ENCODE data around the gene ZSCAN18.
"Not testable (repeated sequence)": the region's sequence is repeated elsewhere in the genome, so short reads cannot be mapped to it uniquely, and the experiment has no call there.

ZSCAN18 gene

GRCh38 chr19:58097781-58098681 is at the start of gene ZSCAN18:
Gene ZSCAN18, minus strand, starts transcription at chr19:58098231. Its CDS starts 7,964 bp downstream, at chr19:58090267.
- DNase-seq: peak; percentile 86 to 89

- DNase-seq: not testable (repeated sequence)
These were observed 49.4 kb upstream of the ZSCAN18 start for GRCh38 chr19:58147475-58147874.

- no peak for DNase-seq
These were observed 47.8 kb upstream of the ZSCAN18 start for GRCh38 chr19:58145849-58146248.

- DNase-seq: no peak
These were observed 36.2 kb upstream of the ZSCAN18 start for GRCh38 chr19:58134244-58134643.

GRCh38 chr19:58129284-58129683 is 31.3 kb upstream of the ZSCAN18 start:
- no peak for DNase-seq

- no peak for DNase-seq
These were observed 30.1 kb upstream of the ZSCAN18 start for GRCh38 chr19:58128041-58128685.

- no peak for DNase-seq
These were observed 25.3 kb upstream of the ZSCAN18 start for GRCh38 chr19:58123354-58123753.

- no peak for DNase-seq
These were observed 21.1 kb upstream of the ZSCAN18 start for GRCh38 chr19:58118979-58119733.

- DNase-seq: peak in 1 of 2 experiments; percentile 70
These were observed 20.0 kb upstream of the ZSCAN18 start for GRCh38 chr19:58117841-58118575.

GRCh38 chr19:58108546-58108817 is 10.5 kb upstream of the ZSCAN18 start:
- DNase-seq: no peak

GRCh38 chr19:58107778-58108545 is 9.9 kb upstream of the ZSCAN18 start:
- no peak for DNase-seq

GRCh38 chr19:58098682-58098998 is 609 bp upstream of the ZSCAN18 start:
- DNase-seq: no peak

GRCh38 chr19:58097349-58097748 is 682 bp downstream of the ZSCAN18 start:
- DNase-seq: no peak

- no peak for DNase-seq
These were observed 1.1 kb downstream of the ZSCAN18 start for GRCh38 chr19:58096884-58097283.

- no peak for DNase-seq
These were observed 2.7 kb downstream of the ZSCAN18 start for GRCh38 chr19:58095328-58095727.

GRCh38 chr19:58093071-58093470 is 5.0 kb downstream of the ZSCAN18 start:
- DNase-seq: no peak

GRCh38 chr19:58091251-58091995 is 6.6 kb downstream of the ZSCAN18 start:
- DNase-seq: no peak

- DNase-seq: no peak
These were observed 8.2 kb downstream of the ZSCAN18 start for GRCh38 chr19:58089846-58090245.

GRCh38 chr19:58088521-58089052 is 9.4 kb downstream of the ZSCAN18 start:
- DNase-seq: no peak

GRCh38 chr19:58086825-58087710 is 11.0 kb downstream of the ZSCAN18 start:
- no peak for DNase-seq

Data from cerebellar nuclear complex (tissue), 1 donor.